KMS-11 (cell line): ENCODE data around the gene PPRC1.

Experiments
- H2AFZ ChIP-seq: fragments of 200-600 bp; sonication (generic); 2 replicates; pipeline ENCODE4 v1.6.1; 2016; ENCODE audit warnings: antibody characterized with exemption, mixed run types, low read depth
- H3K27ac ChIP-seq: fragments of 200-600 bp; sonication (generic); 2 replicates; pipeline ENCODE4 v1.6.1; 2016; ENCODE audit warnings: mild to moderate bottlenecking, mixed run types
- H3K27me3 ChIP-seq: fragments of 200-600 bp; sonication (generic); 2 replicates; pipeline ENCODE4 v1.6.1; 2017; ENCODE audit warnings: mild to moderate bottlenecking, low read depth, mixed run types, moderate library complexity; ENCODE audit not compliant: insufficient read depth
- H3K36me3 ChIP-seq: fragments of 200-600 bp; sonication (generic); 2 replicates; pipeline ENCODE4 v1.6.1; 2017; ENCODE audit warnings: mild to moderate bottlenecking, mixed run types; ENCODE audit not compliant: insufficient read depth
- H3K4me1 ChIP-seq: fragments of 200-600 bp; sonication (generic); 2 replicates; pipeline ENCODE4 v1.6.1; 2016; ENCODE audit warnings: mild to moderate bottlenecking, low read depth, mixed run types; ENCODE audit not compliant: poor library complexity, severe bottlenecking
- H3K4me2 ChIP-seq: fragments of 200-600 bp; sonication (generic); 2 replicates; pipeline ENCODE4 v1.7.0; 2016; ENCODE audit warnings: mild to moderate bottlenecking, mixed run types
- H3K4me3 ChIP-seq: fragments of 200-600 bp; sonication (generic); IDR thresholded peaks from 2 replicates; pipeline ENCODE4 v1.6.1; 2017; ENCODE audit warnings: low read depth, low read length, mixed read lengths; ENCODE audit not compliant: insufficient read depth
- H3K79me2 ChIP-seq: fragments of 200-600 bp; sonication (generic); 2 replicates; pipeline ENCODE4 v1.6.1; 2016; ENCODE audit warnings: low read depth, mixed run types; ENCODE audit not compliant: insufficient read depth
- H3K9ac ChIP-seq: fragments of 200-600 bp; sonication (generic); 2 replicates; pipeline ENCODE4 v1.6.1; 2016; ENCODE audit warnings: mild to moderate bottlenecking, mixed run types
- H4K20me1 ChIP-seq: fragments of 200-600 bp; sonication (generic); 2 replicates; pipeline ENCODE4 v1.6.1; 2016; ENCODE audit warnings: mild to moderate bottlenecking, mixed run types; ENCODE audit not compliant: insufficient read depth
- CTCF ChIP-seq: fragments of 200-600 bp; sonication (generic); conservative IDR thresholded peaks from 2 replicates; pipeline ENCODE4 v1.6.1; 2017; ENCODE audit warnings: low read depth, mild to moderate bottlenecking, antibody characterized with exemption, low read length, moderate library complexity, mixed read lengths

PPRC1 gene

DNA sequence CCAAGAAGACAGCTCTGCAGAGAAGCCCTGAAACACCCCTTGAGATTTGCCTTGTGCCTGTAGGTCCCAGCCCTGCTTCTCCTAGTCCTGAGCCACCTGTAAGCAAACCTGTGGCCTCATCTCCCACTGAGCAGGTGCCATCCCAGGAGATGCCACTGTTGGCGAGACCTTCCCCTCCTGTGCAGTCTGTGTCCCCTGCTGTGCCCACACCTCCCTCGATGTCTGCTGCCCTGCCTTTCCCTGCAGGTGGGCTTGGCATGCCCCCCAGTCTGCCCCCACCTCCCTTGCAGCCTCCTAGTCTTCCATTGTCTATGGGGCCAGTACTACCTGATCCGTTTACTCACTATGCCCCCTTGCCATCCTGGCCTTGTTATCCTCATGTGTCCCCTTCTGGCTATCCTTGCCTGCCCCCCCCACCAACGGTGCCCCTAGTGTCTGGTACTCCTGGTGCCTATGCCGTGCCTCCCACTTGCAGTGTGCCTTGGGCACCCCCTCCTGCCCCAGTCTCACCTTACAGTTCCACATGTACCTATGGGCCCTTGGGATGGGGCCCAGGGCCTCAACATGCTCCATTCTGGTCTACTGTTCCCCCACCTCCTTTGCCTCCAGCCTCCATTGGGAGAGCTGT lies 8.2 kb downstream of the PPRC1 start:
- TF ChIP-seq CTCF, result no peak
- H3K36me3 ChIP-seq, result 0 out of 2 replicates have a peak, but pooled peaks cover 23% of the 10 kb centered on the region
- H3K27ac ChIP-seq, result no peak overlapping the region
- no peak overlapping the region for H3K4me2 ChIP-seq
- H3K79me2 ChIP-seq, result peaks cover 69% of the 10 kb centered on the region
- H3K4me3 ChIP-seq, result no peak overlapping the region
- H4K20me1 ChIP-seq, result peaks cover 28% of the 10 kb centered on the region
- H3K27me3 ChIP-seq, result no peaks in the 10 kb centered on the region
- peaks cover 8% of the 10 kb centered on the region for H3K4me1 ChIP-seq
- H2AFZ ChIP-seq, result no peak overlapping the region
- H3K9ac ChIP-seq, result no peak overlapping the region

GRCh38 chr10:102141583-102142107 lies 8.8 kb downstream of the PPRC1 start:
- H3K27me3 ChIP-seq, result no peaks in the 10 kb centered on the region
- H3K4me3 ChIP-seq, result no peak overlapping the region
- H2AFZ ChIP-seq, result no peak overlapping the region
- no peak overlapping the region for H3K27ac ChIP-seq
- peaks cover 3% of the 10 kb centered on the region for H3K4me1 ChIP-seq
- H4K20me1 ChIP-seq, result peaks cover 23% of the 10 kb centered on the region
- no peak for TF ChIP-seq CTCF
- no peak overlapping the region for H3K4me2 ChIP-seq
- peaks cover 23% of the 10 kb centered on the region; the same call in 1 of the 2 replicates for H3K36me3 ChIP-seq
- peaks cover 63% of the 10 kb centered on the region for H3K79me2 ChIP-seq
- H3K9ac ChIP-seq, result no peak overlapping the region

DNA sequence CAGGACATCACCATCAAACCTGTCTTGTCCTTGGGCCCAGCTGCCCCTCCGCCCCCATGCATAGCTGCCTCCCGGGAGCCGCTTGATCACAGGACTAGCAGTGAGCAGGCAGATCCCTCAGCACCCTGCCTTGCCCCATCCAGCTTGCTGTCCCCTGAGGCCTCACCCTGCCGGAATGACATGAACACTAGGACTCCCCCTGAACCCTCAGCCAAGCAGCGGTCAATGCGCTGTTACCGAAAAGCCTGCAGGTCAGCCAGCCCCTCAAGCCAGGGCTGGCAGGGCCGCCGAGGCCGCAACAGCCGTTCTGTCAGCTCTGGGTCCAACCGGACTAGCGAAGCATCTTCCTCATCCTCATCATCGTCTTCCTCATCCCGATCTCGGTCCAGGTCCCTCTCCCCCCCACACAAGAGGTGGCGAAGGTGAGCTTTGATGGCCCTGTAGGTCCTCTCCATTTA lies 14.2 kb downstream of the PPRC1 start:
- H3K36me3 ChIP-seq, result peaks cover 17% of the 10 kb centered on the region; the same call in 1 of the 2 replicates
- H3K79me2 ChIP-seq, result peaks cover 11% of the 10 kb centered on the region; the same call in 1 of the 2 replicates
- no peak for TF ChIP-seq CTCF
- no peak overlapping the region for H3K9ac ChIP-seq
- no peaks in the 10 kb centered on the region for H3K27me3 ChIP-seq
- no peak overlapping the region; the same call in 1 of the 2 replicates for H3K27ac ChIP-seq
- peaks cover 23% of the 10 kb centered on the region for H3K4me1 ChIP-seq
- H3K4me2 ChIP-seq, result no peak overlapping the region
- no peaks in the 10 kb centered on the region for H4K20me1 ChIP-seq
- no peak overlapping the region for H2AFZ ChIP-seq
- H3K4me3 ChIP-seq, result no peak overlapping the region

GRCh38 chr10:102147561-102147960 lies 14.7 kb downstream of the PPRC1 start:
- H3K4me1 ChIP-seq, result peaks cover 23% of the 10 kb centered on the region
- H3K36me3 ChIP-seq, result peaks cover 17% of the 10 kb centered on the region; the same call in 1 of the 2 replicates
- H2AFZ ChIP-seq, result no peak overlapping the region
- peaks cover 10% of the 10 kb centered on the region for H3K79me2 ChIP-seq
- H3K9ac ChIP-seq, result no peak overlapping the region
- no peaks in the 10 kb centered on the region for H4K20me1 ChIP-seq
- no peak for TF ChIP-seq CTCF
- no peak overlapping the region; the same call in 1 of the 2 replicates for H3K27ac ChIP-seq
- H3K4me3 ChIP-seq, result no peak overlapping the region
- H3K4me2 ChIP-seq, result no peak overlapping the region
- no peaks in the 10 kb centered on the region for H3K27me3 ChIP-seq
